GM12865 (cell line): ENCODE measurements around the gene CCDC12.

Experiments used
- DNase-seq: peaks from one replicate; pipeline ENCODE4 v3.0.0; 2010; ENCODE audit warnings: low read depth
- H3K4me3 ChIP-seq: 2 replicates; pipeline ENCODE4 v1.5.1; 2011; ENCODE audit warnings: mild to moderate bottlenecking, low read depth, low read length, control low read depth
- CTCF ChIP-seq: IDR thresholded peaks from 2 replicates; pipeline ENCODE4 v1.5.1; 2011; ENCODE audit warnings: low read length, control low read depth, low read depth, inconsistent platforms; ENCODE audit not compliant: insufficient read depth; ENCODE audit errors: missing control alignments

Gene CCDC12

GRCh38 chr3:47012342-47013230 is 36.0 kb upstream of the CCDC12 start:
- TF ChIP-seq CTCF, result no peak
- H3K4me3 ChIP-seq, result no peak overlapping the region
- DNase-seq, result no peak

GRCh38 chr3:47011371-47011770 is 34.8 kb upstream of the CCDC12 start:
- no peak for DNase-seq
- no peak overlapping the region for H3K4me3 ChIP-seq
- TF ChIP-seq CTCF, result no peak

- no peak overlapping the region for H3K4me3 ChIP-seq
- no peak for DNase-seq
- TF ChIP-seq CTCF, result no peak
These were observed 34.4 kb upstream of the CCDC12 start for GRCh38 chr3:47010910-47011309.

GRCh38 chr3:47010111-47010712 is 33.7 kb upstream of the CCDC12 start:
- TF ChIP-seq CTCF, result no peak
- DNase-seq, result peak; percentile 4
- no peak overlapping the region for H3K4me3 ChIP-seq

GRCh38 chr3:47009225-47010110 is 32.9 kb upstream of the CCDC12 start:
- TF ChIP-seq CTCF, result no peak

GRCh38 chr3:47008851-47009224 is 32.3 kb upstream of the CCDC12 start:
- H3K4me3 ChIP-seq, result peak overlapping the region; percentile 20
- TF ChIP-seq CTCF, result no peak
- no peak for DNase-seq

More at GRCh38 chr3:47009225-47010110, 32.9 kb upstream of the CCDC12 start:
- H3K4me3 ChIP-seq, result peak overlapping the region; percentile 20
- peak; percentile 88 for DNase-seq
